Right ventricle myocardium inferior (tissue), 1 donor: ENCODE data around the gene MTAP. TPM values are rescaled to one million over a fixed set of nuclear protein-coding genes. Genes with fewer than 3 reads are reported as not detected.

Source experiments
- ATAC-seq: fragments of 200-7000 bp; cut with Tn5 transposase; one replicate; pipeline ENCODE4 v1.9.1; 2020; ENCODE audit warnings: mild to moderate bottlenecking, moderate library complexity
- DNase-seq: peaks from one replicate; pipeline ENCODE4 v3.0.0; 2021; ENCODE audit errors: missing footprints
- intact Hi-C: fragments of 100-400 bp; cut with DNase I; formaldehyde crosslinking; loops from one replicate; pipeline ENCODE4 v1.11.0; 2022
- total RNA-seq: library from RNA; stranded (reverse); fragmentation: NEBNext Ultra II Directional; extraction: Animal tissue kit (Norgen Biotek cat#: 25700); gene quantifications from one replicate; pipeline ENCODE4 v1.2.1, GENCODE V29; 2021
- donor health status: DM: no; HTN: yes; CAD: no; lungs with severe emphysema.

MTAP gene
- total RNA-seq, 1 donor from 2014 or later, result 20.4 TPM

GRCh38 chr9:21801683-21802417 lies 586 bp upstream of the MTAP start:
- intact Hi-C loops, result loop anchor here (5.0 kb wide), 1 partner anchor 465 kb away; the partner anchor contains the start of gene KLHL9
- DNase-seq, result peak; percentile 81
- peak; percentile 66 for ATAC-seq

DNA sequence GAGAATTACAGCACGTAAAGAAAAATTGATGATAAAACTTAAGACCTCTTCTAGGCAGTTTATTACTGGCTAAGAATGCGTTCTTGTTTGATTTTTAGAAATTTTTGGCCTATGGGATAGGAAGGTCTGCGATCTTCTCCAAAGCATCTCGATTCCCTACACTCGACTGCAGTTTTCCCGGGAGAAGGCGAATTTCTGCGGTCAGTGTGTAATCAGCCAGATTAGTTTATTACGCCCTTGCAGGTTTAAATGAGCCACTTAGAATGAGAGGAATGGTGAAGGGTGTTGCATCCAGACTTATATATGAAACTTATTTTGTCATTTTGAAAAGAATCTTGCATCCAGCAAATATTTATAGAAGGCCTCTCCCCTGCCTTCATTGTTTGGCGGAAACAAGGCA lies 1.2 kb downstream of the MTAP start:
- no peak for ATAC-seq
- no peak for DNase-seq
- intact Hi-C loops, result loop anchor here (5.0 kb wide), 1 partner anchor 466 kb away; the partner anchor contains the start of gene KLHL9

DNA sequence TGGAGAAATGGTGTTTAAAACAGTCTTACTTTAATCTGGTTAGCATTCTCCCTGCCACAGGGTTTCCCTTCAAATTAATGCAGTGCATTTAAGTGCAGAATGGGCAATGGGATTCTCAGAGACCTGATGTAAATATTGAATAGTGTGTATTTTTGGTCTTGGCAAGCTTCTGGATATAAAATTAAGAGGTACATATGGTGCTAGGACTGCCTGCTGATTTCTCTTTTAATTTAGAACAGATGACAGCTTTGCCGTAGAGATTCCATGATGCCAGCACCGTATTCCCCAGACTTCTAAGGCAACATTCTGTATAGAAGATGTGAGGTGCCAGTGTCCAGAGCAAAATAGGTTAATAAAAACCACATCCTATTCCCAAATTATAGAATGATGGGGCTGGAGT lies 1.9 kb downstream of the MTAP start:
- ATAC-seq, result no peak

DNA sequence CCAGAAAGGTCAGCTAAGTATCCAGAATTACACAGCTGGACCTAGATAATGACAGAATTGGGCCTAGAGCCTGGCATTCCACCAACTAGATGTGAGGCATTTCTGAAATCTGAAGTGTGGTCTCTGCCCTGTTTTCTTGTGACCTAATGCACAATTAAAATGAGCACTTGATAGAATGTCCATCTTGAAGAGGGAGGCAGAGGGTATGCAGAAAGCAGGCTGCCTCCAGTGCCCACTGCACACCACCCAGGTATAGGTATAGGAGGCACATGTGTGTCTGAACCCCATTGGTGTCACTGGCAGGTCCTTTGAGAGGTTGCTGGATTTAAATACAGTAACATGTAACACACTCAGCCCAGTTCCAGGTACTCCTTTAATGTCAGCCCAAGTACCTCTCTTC lies 2.4 kb downstream of the MTAP start:
- no peak for ATAC-seq

More for the DNA sequence above, 1.9 kb downstream of the MTAP start:
- intact Hi-C loops, result loop anchor here (5.0 kb wide), 1 partner anchor 467 kb away; the partner anchor contains the start of gene KLHL9
- DNase-seq, result no peak

DNA sequence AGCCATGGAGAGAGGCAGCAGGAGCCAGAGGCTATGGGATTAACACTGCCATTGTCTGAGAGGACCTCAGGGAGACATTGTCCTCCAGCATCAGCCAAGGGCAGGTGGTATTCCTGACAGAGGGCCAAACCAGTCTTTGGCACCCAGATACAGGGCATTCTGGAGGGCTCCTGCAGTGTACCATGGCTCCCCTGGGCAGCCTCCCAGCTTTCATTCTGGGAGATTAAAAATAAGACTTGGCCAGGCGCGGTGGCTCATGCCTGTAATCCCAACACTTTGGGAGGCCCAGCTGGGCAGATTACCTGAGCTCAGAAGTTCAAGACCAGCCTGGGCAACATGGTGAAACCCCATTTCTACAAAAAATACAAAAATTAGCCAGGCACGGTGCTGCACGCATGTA lies 4.2 kb downstream of the MTAP start:
- DNase-seq, result no peak
- intact Hi-C loops, result no loop called here

More for the DNA sequence above, 2.4 kb downstream of the MTAP start:
- intact Hi-C loops, result loop anchor here (5.0 kb wide), 1 partner anchor 467 kb away; the partner anchor contains the start of gene KLHL9
- no peak for DNase-seq

GRCh38 chr9:21810388-21810787 lies 8.0 kb downstream of the MTAP start:
- DNase-seq, result no peak
- intact Hi-C loops, result loop anchor here (2.0 to 5.0 kb wide), 3 partner anchors 307 to 642 kb away; no protein-coding TSS in a partner anchor
- no peak for ATAC-seq

More for the DNA sequence above, 4.2 kb downstream of the MTAP start:
- no peak for ATAC-seq

- no peak for DNase-seq
- intact Hi-C loops, result loop anchor here (2.0 to 5.0 kb wide), 3 partner anchors 306 to 641 kb away; no protein-coding TSS in a partner anchor
- ATAC-seq, result peak; percentile 81
Observed at GRCh38 chr9:21810881-21811280, 8.4 kb downstream of the MTAP start.

DNA sequence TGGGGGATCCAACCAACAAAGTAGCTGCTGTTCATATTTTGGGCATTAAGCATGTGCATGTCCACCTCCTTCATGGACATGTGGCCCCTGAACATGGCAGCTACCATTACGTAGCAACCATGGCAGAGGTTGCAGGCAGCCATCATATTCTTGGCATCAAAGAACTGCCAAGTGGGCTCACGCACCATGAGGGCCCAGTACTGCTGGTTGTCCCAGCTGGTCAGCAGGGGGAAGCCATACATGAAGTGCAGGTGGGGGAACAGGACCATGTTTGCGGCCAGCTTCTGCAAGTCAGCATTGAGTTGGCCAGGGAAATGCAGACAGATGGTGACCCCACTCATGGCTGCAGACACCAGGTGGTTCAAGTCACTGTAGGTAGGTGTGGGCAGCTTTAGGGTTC lies 9.5 kb downstream of the MTAP start:
- DNase-seq (no peak), ATAC-seq (no peak)
- intact Hi-C loops, result loop anchor here (2.0 to 5.0 kb wide), 4 partner anchors 227 to 640 kb away; no protein-coding TSS in a partner anchor

DNA sequence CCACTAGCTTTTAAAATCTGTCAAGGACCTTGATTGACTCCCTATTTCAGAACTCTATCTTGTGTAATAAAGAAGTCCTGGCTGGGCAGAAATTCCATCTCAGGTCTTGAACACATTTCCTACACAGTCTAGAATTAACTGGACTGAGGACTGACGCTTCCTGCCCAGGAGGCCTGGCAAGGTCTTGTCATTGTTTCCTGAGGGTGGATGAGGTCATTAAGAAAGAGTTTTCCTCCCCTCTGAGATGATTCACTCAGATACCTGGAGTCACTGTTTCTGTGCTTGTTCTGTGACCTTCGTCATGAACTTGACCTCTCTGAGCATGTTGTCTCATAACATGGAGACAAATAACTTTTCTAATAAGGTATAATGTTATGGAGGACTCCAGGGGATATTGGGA lies 10.0 kb downstream of the MTAP start:
- ATAC-seq (no peak), DNase-seq (no peak)
- intact Hi-C loops, result loop anchor here (2.0 to 5.0 kb wide), 3 partner anchors 226 to 640 kb away; no protein-coding TSS in a partner anchor

GRCh38 chr9:21812946-21813568 lies 10.6 kb downstream of the MTAP start:
- peak; percentile 79 for DNase-seq
- peak; percentile 52 for ATAC-seq
- intact Hi-C loops, result loop anchor here (2.0 to 5.0 kb wide), 3 partner anchors 226 to 639 kb away; no protein-coding TSS in a partner anchor

GRCh38 chr9:21813575-21814473 lies 11.4 kb downstream of the MTAP start:
- DNase-seq (peak; percentile 72), ATAC-seq (peak; percentile 51)
- intact Hi-C loops, result loop anchor here (2.0 to 5.0 kb wide), 4 partner anchors 195 to 638 kb away; partner anchors contain the start of gene CDKN2B

GRCh38 chr9:21815643-21816042 lies 13.2 kb downstream of the MTAP start:
- no peak for ATAC-seq
- no peak for DNase-seq
- intact Hi-C loops, result loop anchor here (2.0 kb wide), 1 partner anchor 193 kb away; the partner anchor contains the start of gene CDKN2B

GRCh38 chr9:21817176-21817575 lies 14.7 kb downstream of the MTAP start:
- peak; percentile 37 for ATAC-seq
- intact Hi-C loops, result no loop called here
- DNase-seq, result no peak

DNA sequence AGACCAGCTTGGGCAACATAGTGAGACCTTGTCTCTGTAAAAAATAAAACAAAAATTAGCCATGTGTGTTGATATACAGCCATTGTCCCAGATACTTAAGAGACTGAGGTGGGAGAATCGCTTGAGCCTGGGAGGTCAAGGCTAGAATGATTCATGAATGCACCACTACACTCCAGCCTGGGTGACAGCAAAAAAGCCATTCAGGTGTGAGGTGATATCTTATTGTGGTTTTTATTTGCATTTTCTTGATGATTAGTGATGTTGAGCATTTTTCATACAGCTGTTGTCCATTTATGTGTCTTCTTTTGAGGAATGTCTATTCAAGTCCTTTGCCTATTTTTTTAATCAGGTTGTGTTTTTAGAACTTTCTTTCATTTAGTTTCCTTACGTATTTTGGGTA lies 23.2 kb downstream of the MTAP start:
- DNase-seq, result no peak
- intact Hi-C loops, result no loop called here
- no peak for ATAC-seq

DNA sequence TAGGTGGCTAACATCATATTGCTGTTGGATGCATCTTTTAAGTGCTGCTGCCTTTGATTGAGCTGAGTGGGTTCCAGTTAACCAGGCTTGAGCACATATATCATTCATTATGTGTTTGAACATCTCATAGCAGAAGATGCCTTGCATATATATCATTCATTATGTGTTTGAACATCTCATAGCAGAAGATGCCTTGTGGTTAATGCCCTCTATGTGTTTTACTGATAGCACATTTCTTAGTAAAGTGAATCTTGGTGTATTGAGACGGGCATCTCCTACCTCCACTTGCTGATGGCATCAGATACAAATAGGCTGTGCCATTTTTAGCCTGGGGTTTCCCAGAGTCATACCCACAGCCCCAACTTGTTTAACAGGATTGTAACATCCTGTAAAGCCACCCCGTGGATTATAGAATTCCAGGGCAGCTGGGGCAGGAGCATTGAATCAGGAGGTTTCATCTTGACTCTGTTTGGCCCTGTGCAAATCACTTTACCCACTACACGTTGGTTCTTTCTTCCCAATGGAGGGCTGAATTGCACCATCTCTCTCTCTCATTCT lies 26.5 kb downstream of the MTAP start:
- DNase-seq (no peak), ATAC-seq (no peak)
- intact Hi-C loops, result no loop called here

DNA sequence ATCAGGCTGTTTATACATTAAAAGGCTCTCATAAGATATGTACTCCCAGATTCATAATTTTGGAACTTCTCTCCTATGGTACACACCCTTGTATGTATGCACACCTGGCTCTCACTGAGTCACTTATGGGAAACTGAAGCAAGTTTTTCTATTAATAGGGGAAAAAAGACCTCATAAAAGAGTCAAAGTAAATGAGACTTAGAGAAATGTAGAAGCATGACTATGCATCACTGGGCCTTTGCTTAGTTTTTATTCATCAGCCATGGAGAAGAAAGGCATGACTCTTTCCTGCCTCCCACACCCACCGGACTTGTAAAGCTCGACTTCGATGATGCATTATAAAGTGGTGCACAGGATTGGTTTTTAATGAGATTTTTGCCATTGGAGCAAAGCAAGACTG lies 28.2 kb downstream of the MTAP start:
- intact Hi-C loops, result no loop called here
- DNase-seq (no peak), ATAC-seq (no peak)

DNA sequence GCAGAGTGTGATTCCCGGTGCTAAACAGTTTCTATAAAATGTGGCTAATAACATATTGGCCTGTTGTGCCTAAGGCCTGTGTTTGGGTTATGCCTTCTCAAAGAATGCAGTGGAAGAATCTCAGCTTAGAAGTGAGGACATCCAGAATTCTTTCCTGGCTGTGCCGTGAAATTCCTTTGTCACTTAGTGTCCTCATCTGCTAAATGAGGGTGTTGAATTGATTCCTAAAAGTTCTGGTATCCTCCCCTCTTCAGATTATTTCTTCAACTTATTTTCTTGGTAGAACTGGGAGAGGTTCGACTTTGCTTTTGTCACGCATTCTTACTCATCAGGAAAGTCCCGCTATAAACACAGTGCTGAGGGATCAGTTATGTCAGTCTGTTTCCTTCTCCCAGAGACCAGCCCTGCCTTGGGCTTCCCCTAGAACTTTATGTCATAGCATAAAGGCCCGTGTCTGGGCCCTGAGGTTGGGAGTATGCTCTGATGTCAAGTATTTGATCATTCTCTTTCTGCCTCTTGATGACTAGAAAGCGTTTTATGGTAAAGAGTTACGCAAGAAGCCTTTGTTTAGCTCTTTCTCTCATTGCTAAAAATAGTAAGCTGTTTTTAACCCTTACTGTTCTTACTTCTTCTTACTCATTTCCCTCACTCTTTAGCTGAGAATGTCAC lies 29.5 kb downstream of the MTAP start:
- peak; percentile 54 for ATAC-seq
- intact Hi-C loops, result no loop called here

More for the DNA sequence above, 29.5 kb downstream of the MTAP start:
- DNase-seq, result no peak
